Vagina (tissue), 2 donors: ENCODE measurements around the gene DIP2B. TPM values are rescaled to one million over a fixed set of nuclear protein-coding genes. Genes with fewer than 3 reads are reported as not detected.

Experiments
- DNase-seq, 2 donors: peaks; one replicate each; pipeline ENCODE4 v3.0.0-alpha.2; 2017; ENCODE audit errors: extremely low spot score in 2 of 2
- H3K27ac ChIP-seq: fragments of 200-600 bp; sonication (generic); one replicate; pipeline ENCODE4 v1.5.1; 2019
- H3K27me3 ChIP-seq: fragments of 200-600 bp; sonication (generic); one replicate; pipeline ENCODE4 v1.5.1; 2019
- H3K36me3 ChIP-seq, 2 donors: fragments of 200-600 bp; sonication (generic); one replicate each; pipeline ENCODE4 v1.5.1; 2017 to 2019
- H3K4me1 ChIP-seq: fragments of 200-600 bp; sonication (generic); one replicate; pipeline ENCODE4 v1.5.1; 2019
- H3K4me3 ChIP-seq, 2 donors: fragments of 200-600 bp; sonication (generic); 1 replicate in 1 of 2; 2 replicates in 1 of 2; pipeline ENCODE4 v1.5.1; 2016 to 2019
- H3K9me3 ChIP-seq: fragments of 200-600 bp; sonication (generic); one replicate; pipeline ENCODE4 v1.5.1; 2019
- POLR2A ChIP-seq, 2 donors: fragments of 450-650 bp; IDR thresholded peaks; one replicate each; pipeline ENCODE4 v1.6.1; 2017; ENCODE audit warnings: antibody characterized with exemption in 2 of 2, mild to moderate bottlenecking in 2 of 2, moderate library complexity in 2 of 2
- POLR2AphosphoS5 ChIP-seq, 2 donors: sonication (generic); formaldehyde crosslinking; IDR thresholded peaks; one replicate each; pipeline ENCODE4 v1.9.0; 2017; ENCODE audit warnings: antibody characterized with exemption in 2 of 2, mild to moderate bottlenecking in 2 of 2, low read depth in 1 of 2; ENCODE audit not compliant: insufficient read depth in 1 of 2
- intact Hi-C: fragments of 100-400 bp; cut with DNase I; formaldehyde crosslinking; loops from one replicate; pipeline ENCODE4 v1.15.1; 2023
- total RNA-seq: library from RNA; depleted of rRNA; stranded (reverse); fragments of >200 nt; gene quantifications from one replicate; pipeline ENCODE4 v1.2.3, GENCODE V29; 2016
- TF ChIP-seq, protein P1 (sequence below), 3 experiments: fragments of 450-650 bp in 2 of 3; fragments of 200-600 bp in 1 of 3; sonication (generic) in 1 of 3; IDR thresholded peaks; one replicate each; pipeline ENCODE4 v1.5.1; 2017 to 2019; ENCODE audit warnings: antibody characterized with exemption in 3 of 3, mild to moderate bottlenecking in 2 of 3, moderate library complexity in 2 of 3

Gene DIP2B
- total RNA-seq, 1 donor from 2014 or later = 32.2 TPM

DNA sequence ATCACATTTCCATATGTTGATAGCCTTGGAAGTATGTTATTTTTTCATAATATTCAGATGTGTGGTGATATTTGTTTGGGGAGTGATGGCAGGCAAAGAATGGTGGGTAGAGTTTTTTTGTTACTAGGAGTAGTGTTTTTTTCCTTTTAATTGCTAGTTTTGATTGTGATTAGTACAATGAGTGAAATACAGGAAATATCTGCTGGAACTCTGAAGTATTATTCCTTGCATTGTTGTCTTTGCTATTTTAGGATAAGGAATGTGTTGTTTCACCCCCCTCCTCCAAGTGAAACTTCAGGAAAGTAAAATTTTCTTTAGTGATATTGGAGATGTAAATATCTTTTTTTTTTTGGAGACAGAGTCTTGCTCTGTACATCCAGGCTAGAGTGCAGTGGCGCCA lies 105.4 kb downstream of the DIP2B start:
- intact Hi-C loops = no loop called here
- peaks cover 35% of the 10 kb centered on the region for H3K4me1 ChIP-seq
- TF ChIP-seq, protein P1, sequence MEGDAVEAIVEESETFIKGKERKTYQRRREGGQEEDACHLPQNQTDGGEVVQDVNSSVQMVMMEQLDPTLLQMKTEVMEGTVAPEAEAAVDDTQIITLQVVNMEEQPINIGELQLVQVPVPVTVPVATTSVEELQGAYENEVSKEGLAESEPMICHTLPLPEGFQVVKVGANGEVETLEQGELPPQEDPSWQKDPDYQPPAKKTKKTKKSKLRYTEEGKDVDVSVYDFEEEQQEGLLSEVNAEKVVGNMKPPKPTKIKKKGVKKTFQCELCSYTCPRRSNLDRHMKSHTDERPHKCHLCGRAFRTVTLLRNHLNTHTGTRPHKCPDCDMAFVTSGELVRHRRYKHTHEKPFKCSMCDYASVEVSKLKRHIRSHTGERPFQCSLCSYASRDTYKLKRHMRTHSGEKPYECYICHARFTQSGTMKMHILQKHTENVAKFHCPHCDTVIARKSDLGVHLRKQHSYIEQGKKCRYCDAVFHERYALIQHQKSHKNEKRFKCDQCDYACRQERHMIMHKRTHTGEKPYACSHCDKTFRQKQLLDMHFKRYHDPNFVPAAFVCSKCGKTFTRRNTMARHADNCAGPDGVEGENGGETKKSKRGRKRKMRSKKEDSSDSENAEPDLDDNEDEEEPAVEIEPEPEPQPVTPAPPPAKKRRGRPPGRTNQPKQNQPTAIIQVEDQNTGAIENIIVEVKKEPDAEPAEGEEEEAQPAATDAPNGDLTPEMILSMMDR (IDR thresholded peaks at IDR 0.05) = no peak
- TF ChIP-seq POLR2AphosphoS5 (IDR thresholded peaks at IDR 0.05; ENCODE audit: insufficient read depth in 1 of 2, low read depth in 1 of 2) (no peak), POLR2A (IDR thresholded peaks at IDR 0.05) (no peak)
- no peaks in the 10 kb centered on the region for H3K36me3 ChIP-seq
- no peak overlapping the region for H3K27ac ChIP-seq
- no peak overlapping the region for H3K4me3 ChIP-seq
- no peak for DNase-seq
- no peaks in the 10 kb centered on the region for H3K9me3 ChIP-seq
- H3K27me3 ChIP-seq = no peaks in the 10 kb centered on the region

GRCh38 chr12:50611021-50611744 lies 106.4 kb downstream of the DIP2B start:
- no peak overlapping the region for H3K4me3 ChIP-seq
- TF ChIP-seq POLR2A (IDR thresholded peaks at IDR 0.05) (no peak), POLR2AphosphoS5 (IDR thresholded peaks at IDR 0.05; ENCODE audit: insufficient read depth in 1 of 2, low read depth in 1 of 2) (no peak)
- TF ChIP-seq, protein P1 (IDR thresholded peaks at IDR 0.05) = no peak
- peaks cover 41% of the 10 kb centered on the region for H3K4me1 ChIP-seq
- DNase-seq = no peak
- H3K27ac ChIP-seq = no peak overlapping the region
- H3K9me3 ChIP-seq = no peaks in the 10 kb centered on the region
- no peaks in the 10 kb centered on the region for H3K27me3 ChIP-seq
- no peaks in the 10 kb centered on the region for H3K36me3 ChIP-seq
- intact Hi-C loops = no loop called here

DNA sequence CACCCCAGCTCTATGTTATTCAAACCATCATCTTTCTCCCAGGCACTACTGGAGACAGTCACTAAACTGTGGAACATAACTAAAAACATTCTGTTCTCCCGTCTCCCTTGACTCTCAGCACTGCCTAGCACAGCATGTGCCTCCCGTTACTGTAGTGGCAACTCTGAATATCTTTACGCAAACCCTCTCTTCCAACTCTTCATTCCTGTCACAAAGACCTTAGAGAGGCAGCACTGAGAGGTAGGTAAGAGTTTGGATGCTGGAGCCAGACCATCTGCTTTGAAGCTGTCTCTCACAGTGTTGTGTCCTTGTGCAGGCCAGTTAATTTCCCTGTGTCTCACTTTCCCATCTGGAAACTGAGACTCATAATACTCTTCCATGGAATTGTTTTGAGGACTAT lies 108.1 kb downstream of the DIP2B start:
- no peak overlapping the region for H3K4me3 ChIP-seq
- no peak for TF ChIP-seq POLR2AphosphoS5 (IDR thresholded peaks at IDR 0.05; ENCODE audit: insufficient read depth in 1 of 2, low read depth in 1 of 2)
- TF ChIP-seq, protein P1 (IDR thresholded peaks at IDR 0.05) = no peak
- TF ChIP-seq POLR2A (IDR thresholded peaks at IDR 0.05) = no peak
- H3K36me3 ChIP-seq = no peaks in the 10 kb centered on the region
- no peaks in the 10 kb centered on the region for H3K9me3 ChIP-seq
- H3K4me1 ChIP-seq = peaks cover 58% of the 10 kb centered on the region
- DNase-seq = no peak
- no peaks in the 10 kb centered on the region for H3K27me3 ChIP-seq
- intact Hi-C loops = no loop called here
- no peak overlapping the region for H3K27ac ChIP-seq

DNA sequence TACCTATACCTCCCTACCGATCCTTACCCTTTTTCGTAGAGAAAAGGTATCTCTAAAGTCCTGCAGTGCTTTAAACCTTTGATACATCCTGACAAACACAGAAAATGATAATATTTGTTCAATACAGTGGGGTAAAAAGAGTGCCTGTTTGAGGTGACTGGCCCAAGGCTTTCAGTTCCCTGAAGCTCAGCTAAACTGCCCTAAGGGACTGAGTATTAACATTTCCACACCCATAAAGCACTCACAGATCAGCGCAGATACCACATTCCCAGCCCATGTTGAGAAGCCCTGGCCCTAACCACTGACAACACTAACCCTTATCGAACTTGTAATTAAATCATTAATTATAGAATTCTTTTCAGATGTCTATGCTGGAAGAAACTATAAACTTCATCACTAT lies 108.7 kb downstream of the DIP2B start:
- intact Hi-C loops = no loop called here
- TF ChIP-seq POLR2AphosphoS5 (IDR thresholded peaks at IDR 0.05; ENCODE audit: insufficient read depth in 1 of 2, low read depth in 1 of 2) (no peak), POLR2A (IDR thresholded peaks at IDR 0.05) (no peak)
- TF ChIP-seq, protein P1 (IDR thresholded peaks at IDR 0.05) = no peak
- peaks cover 63% of the 10 kb centered on the region for H3K4me1 ChIP-seq

GRCh38 chr12:50614167-50614759 lies 109.5 kb downstream of the DIP2B start:
- no peaks in the 10 kb centered on the region for H3K27me3 ChIP-seq
- no peak for DNase-seq
- no peaks in the 10 kb centered on the region for H3K36me3 ChIP-seq
- no peak overlapping the region for H3K4me3 ChIP-seq
- no peaks in the 10 kb centered on the region for H3K9me3 ChIP-seq
- H3K27ac ChIP-seq = peak overlapping the region; percentile 3
- intact Hi-C loops = no loop called here
- TF ChIP-seq POLR2AphosphoS5 (IDR thresholded peaks at IDR 0.05; ENCODE audit: insufficient read depth in 1 of 2, low read depth in 1 of 2) = no peak
- TF ChIP-seq POLR2A (IDR thresholded peaks at IDR 0.05) = no peak
- TF ChIP-seq, protein P1 (IDR thresholded peaks at IDR 0.05) = no peak
- H3K4me1 ChIP-seq = peaks cover 71% of the 10 kb centered on the region

More for the DNA sequence above, 108.7 kb downstream of the DIP2B start:
- Histone ChIP-seq H3K27me3 (no peaks in the 10 kb centered on the region), H3K27ac (peak overlapping the region; percentile 3), H3K9me3 (no peaks in the 10 kb centered on the region), H3K36me3 (no peaks in the 10 kb centered on the region), H3K4me3 (no peak overlapping the region)
- DNase-seq = no peak
